ENCODE measurements around the gene AMPH. TPM values are rescaled to one million over a fixed set of nuclear protein-coding genes. Genes with fewer than 3 reads are reported as not detected.

AMPH gene
- total and polyA plus RNA-seq, 2 donors, result 1.3 to 1.4 TPM

DNA sequence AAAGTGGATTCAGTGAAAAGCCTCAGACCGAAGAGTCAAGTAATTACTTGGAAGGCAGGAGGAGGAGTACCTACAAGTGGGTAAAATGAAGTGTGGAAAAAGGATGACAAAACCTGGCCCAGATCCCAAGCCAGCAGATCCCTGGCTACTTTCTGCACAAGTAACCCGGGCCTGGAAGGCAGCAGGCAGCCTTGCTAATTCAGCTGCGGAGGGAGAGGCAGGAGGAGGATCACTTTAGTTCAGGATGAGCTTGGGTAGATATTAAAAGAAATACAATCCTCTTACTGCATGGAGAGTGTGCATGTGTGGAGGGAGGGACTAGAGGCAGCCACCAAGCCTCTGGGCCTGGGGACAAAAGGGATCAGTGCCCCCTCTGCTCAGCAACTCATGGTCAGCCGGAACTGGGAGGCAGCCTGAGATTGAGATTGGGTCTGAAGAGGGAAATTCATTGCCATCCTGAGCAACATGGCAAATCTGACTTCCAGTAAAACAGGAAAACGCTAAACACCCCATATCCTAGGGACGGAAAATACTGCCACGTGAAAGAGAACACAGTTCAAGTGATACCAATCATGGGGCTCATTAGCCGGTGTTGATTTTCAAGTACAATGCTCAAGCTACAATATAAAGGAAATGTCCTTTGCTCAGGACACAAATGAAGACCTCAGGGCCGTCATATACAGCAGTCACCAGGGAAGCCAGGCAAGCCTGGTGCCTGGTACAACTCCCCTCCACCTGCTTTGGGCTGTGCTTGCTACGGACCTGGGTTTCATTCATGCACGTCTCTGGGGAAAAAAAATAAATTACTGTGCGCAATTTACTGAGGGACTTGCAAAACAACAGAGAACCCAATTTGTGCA, 1.3 kb downstream of the AMPH start:
- Histone ChIP-seq H3K9me3 (ENCODE audit: control insufficient read depth in 2 of 2, insufficient read depth in 1 of 2, low read length in 1 of 2) (no peaks in the 10 kb centered on the region), H3K27ac (ENCODE audit: low read depth in 1 of 2, low read length in 1 of 2) (no peak overlapping the region), H3K4me1 (ENCODE audit: control insufficient read depth in 2 of 2, insufficient read depth in 2 of 2, low read length in 2 of 2) (no peaks in the 10 kb centered on the region), H3K36me3 (ENCODE audit: control insufficient read depth in 2 of 2, insufficient read depth in 2 of 2, low read length in 1 of 2) (no peaks in the 10 kb centered on the region), H3K4me3 (ENCODE audit: low read length in 2 of 2) (no peak overlapping the region), H3K27me3 (ENCODE audit: control insufficient read depth in 2 of 2, insufficient read depth in 1 of 2, low read length in 1 of 2) (peaks cover 33 to 47% of the 10 kb centered on the region in 2 donors)
- DNase-seq (ENCODE audit: low read depth in 6 of 9, low spot score in 9 of 9), result no peak
- 72% methylated on average over 12 of the region's 12 CpGs for WGBS

GRCh38 chr7:38628630-38629385, 2.4 kb downstream of the AMPH start:
- no peaks in the 10 kb centered on the region for H3K36me3 ChIP-seq (ENCODE audit: control insufficient read depth in 2 of 2, insufficient read depth in 2 of 2, low read length in 1 of 2)
- H3K4me3 ChIP-seq (ENCODE audit: low read length in 2 of 2), result no peak overlapping the region
- H3K4me1 ChIP-seq (ENCODE audit: control insufficient read depth in 2 of 2, insufficient read depth in 2 of 2, low read length in 2 of 2), result no peaks in the 10 kb centered on the region
- H3K27ac ChIP-seq (ENCODE audit: low read depth in 1 of 2, low read length in 1 of 2), result no peak overlapping the region
- 83% methylated on average over 5 of the region's 5 CpGs for WGBS
- DNase-seq (ENCODE audit: low read depth in 6 of 9, low spot score in 9 of 9), result no peak
- H3K27me3 ChIP-seq (ENCODE audit: control insufficient read depth in 2 of 2, insufficient read depth in 1 of 2, low read length in 1 of 2), result peaks cover 30 to 47% of the 10 kb centered on the region in 2 donors
- no peaks in the 10 kb centered on the region for H3K9me3 ChIP-seq (ENCODE audit: control insufficient read depth in 2 of 2, insufficient read depth in 1 of 2, low read length in 1 of 2)

DNA sequence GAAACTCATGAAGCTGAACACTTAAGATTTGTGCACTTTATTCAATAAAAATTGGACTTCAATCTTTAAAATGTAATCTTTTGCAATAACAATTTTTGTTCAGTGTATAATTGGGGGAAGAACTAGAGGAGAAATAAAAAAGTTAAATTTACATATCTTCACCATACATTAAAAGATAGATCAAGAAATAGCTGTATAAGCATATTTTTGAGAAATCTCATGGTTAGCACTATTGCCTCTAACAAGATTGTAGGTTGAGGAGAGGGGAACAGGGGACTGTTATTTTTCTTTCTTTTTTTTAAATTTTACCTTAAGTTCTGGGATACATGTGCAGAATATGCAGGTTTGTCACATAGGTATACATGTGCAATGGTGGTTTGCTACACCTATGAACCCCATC, 5.3 kb downstream of the AMPH start:
- Histone ChIP-seq H3K4me1 (ENCODE audit: control insufficient read depth in 2 of 2, insufficient read depth in 2 of 2, low read length in 2 of 2) (no peaks in the 10 kb centered on the region), H3K36me3 (ENCODE audit: control insufficient read depth in 2 of 2, insufficient read depth in 2 of 2, low read length in 1 of 2) (no peaks in the 10 kb centered on the region), H3K27me3 (ENCODE audit: control insufficient read depth in 2 of 2, insufficient read depth in 1 of 2, low read length in 1 of 2) (peaks cover 12 to 25% of the 10 kb centered on the region in 2 donors), H3K27ac (ENCODE audit: low read depth in 1 of 2, low read length in 1 of 2) (no peak overlapping the region), H3K9me3 (ENCODE audit: control insufficient read depth in 2 of 2, insufficient read depth in 1 of 2, low read length in 1 of 2) (no peaks in the 10 kb centered on the region), H3K4me3 (ENCODE audit: low read length in 2 of 2) (no peak overlapping the region)
- no peak for DNase-seq (ENCODE audit: low read depth in 6 of 9, low spot score in 9 of 9)

DNA sequence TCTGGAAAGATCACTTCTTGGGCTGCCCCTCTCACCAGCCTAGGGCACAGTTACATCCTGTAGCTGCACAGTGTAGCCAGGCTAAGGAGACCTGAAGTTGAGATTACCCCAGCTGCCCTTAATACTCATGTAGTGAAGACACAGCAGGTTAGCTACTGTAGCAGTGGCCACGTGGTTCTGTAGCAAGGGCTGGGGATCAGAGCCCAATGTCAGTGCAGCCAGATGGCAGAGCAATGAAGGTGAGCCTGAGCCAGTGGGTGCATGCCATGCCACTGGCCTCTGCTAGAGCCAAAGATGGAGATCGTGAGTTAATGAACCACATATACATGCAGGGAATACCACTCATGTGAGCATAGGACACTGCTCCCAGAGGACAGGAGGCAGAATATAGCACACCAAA, 15.5 kb downstream of the AMPH start:
- H3K27ac ChIP-seq (ENCODE audit: low read depth in 1 of 2, low read length in 1 of 2), result no peak overlapping the region
- no peak for DNase-seq (ENCODE audit: low read depth in 6 of 9, low spot score in 9 of 9)
- no peaks in the 10 kb centered on the region for H3K36me3 ChIP-seq (ENCODE audit: control insufficient read depth in 2 of 2, insufficient read depth in 2 of 2, low read length in 1 of 2)
- no peak overlapping the region for H3K4me3 ChIP-seq (ENCODE audit: low read length in 2 of 2)
- H3K9me3 ChIP-seq (ENCODE audit: control insufficient read depth in 2 of 2, insufficient read depth in 1 of 2, low read length in 1 of 2), result no peaks in the 10 kb centered on the region
- H3K4me1 ChIP-seq (ENCODE audit: control insufficient read depth in 2 of 2, insufficient read depth in 2 of 2, low read length in 2 of 2), result no peaks in the 10 kb centered on the region
- WGBS, result 70% methylated on average over 2 of the region's 2 CpGs
- H3K27me3 ChIP-seq (ENCODE audit: control insufficient read depth in 2 of 2, insufficient read depth in 1 of 2, low read length in 1 of 2), result no peaks in the 10 kb centered on the region

GRCh38 chr7:38607466-38607865, 23.7 kb downstream of the AMPH start:
- H3K27ac ChIP-seq (ENCODE audit: low read depth in 1 of 2, low read length in 1 of 2), result no peak overlapping the region
- no peaks in the 10 kb centered on the region for H3K9me3 ChIP-seq (ENCODE audit: control insufficient read depth in 2 of 2, insufficient read depth in 1 of 2, low read length in 1 of 2)
- H3K36me3 ChIP-seq (ENCODE audit: control insufficient read depth in 2 of 2, insufficient read depth in 2 of 2, low read length in 1 of 2), result no peaks in the 10 kb centered on the region
- no peaks in the 10 kb centered on the region for H3K4me1 ChIP-seq (ENCODE audit: control insufficient read depth in 2 of 2, insufficient read depth in 2 of 2, low read length in 2 of 2)
- WGBS, result 95% methylated on average over 2 of the region's 2 CpGs
- DNase-seq (ENCODE audit: low read depth in 6 of 9, low spot score in 9 of 9), result no peak
- H3K4me3 ChIP-seq (ENCODE audit: low read length in 2 of 2), result no peak overlapping the region
- H3K27me3 ChIP-seq (ENCODE audit: control insufficient read depth in 2 of 2, insufficient read depth in 1 of 2, low read length in 1 of 2), result no peaks in the 10 kb centered on the region

DNA sequence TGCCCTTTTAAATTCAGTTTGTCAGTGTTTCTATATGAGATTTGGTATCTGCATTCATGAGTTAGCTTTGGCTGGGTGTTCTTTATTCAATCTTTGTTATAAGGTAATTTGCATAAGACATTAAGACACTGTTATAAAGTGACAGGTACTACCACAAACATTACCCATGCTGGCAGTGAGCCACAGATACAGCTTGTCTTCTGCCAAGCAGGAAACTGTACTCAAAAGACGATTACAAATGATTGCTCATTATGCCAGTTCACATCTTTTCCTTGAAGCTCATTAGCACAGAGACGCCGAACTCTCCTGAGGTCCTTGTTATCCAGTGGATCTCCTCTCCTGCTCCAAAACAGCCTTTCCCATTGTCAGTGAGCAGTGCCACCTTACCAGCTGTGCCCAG, 30.4 kb downstream of the AMPH start:
- Histone ChIP-seq H3K9me3 (ENCODE audit: control insufficient read depth in 2 of 2, insufficient read depth in 1 of 2, low read length in 1 of 2) (no peaks in the 10 kb centered on the region), H3K4me1 (ENCODE audit: control insufficient read depth in 2 of 2, insufficient read depth in 2 of 2, low read length in 2 of 2) (no peaks in the 10 kb centered on the region), H3K27me3 (ENCODE audit: control insufficient read depth in 2 of 2, insufficient read depth in 1 of 2, low read length in 1 of 2) (no peaks in the 10 kb centered on the region), H3K36me3 (ENCODE audit: control insufficient read depth in 2 of 2, insufficient read depth in 2 of 2, low read length in 1 of 2) (no peaks in the 10 kb centered on the region), H3K27ac (ENCODE audit: low read depth in 1 of 2, low read length in 1 of 2) (no peak overlapping the region), H3K4me3 (ENCODE audit: low read length in 2 of 2) (no peak overlapping the region)
- no peak for DNase-seq (ENCODE audit: low read depth in 6 of 9, low spot score in 9 of 9)
- WGBS, result 89% methylated on average over 3 of the region's 3 CpGs

DNA sequence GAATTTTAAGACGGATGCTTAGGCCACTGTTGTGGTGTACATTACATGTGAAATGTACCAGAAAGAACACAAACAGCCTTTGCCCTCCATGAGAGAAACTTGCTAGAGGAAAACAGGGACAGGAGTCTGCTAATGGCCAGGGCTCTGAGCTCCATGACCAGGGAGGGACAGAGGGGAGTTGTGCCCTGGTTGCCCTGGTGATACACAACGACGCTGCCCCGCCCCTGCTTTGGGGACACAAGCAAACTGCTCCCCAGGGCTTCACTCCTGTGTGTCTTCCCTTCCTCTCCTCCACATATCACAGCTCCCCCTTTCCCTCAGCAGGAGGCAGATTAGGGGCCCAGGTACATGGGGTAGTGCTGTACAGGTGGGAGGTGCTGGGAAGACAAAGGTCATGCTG, 36.2 kb downstream of the AMPH start:
- no peak for DNase-seq (ENCODE audit: low read depth in 6 of 9, low spot score in 9 of 9)
- no peak overlapping the region for H3K27ac ChIP-seq (ENCODE audit: low read depth in 1 of 2, low read length in 1 of 2)
- H3K36me3 ChIP-seq (ENCODE audit: control insufficient read depth in 2 of 2, insufficient read depth in 2 of 2, low read length in 1 of 2), result no peaks in the 10 kb centered on the region
- 76% methylated on average over 4 of the region's 4 CpGs for WGBS
- H3K4me1 ChIP-seq (ENCODE audit: control insufficient read depth in 2 of 2, insufficient read depth in 2 of 2, low read length in 2 of 2), result no peaks in the 10 kb centered on the region
- H3K4me3 ChIP-seq (ENCODE audit: low read length in 2 of 2), result no peak overlapping the region
- no peaks in the 10 kb centered on the region for H3K27me3 ChIP-seq (ENCODE audit: control insufficient read depth in 2 of 2, insufficient read depth in 1 of 2, low read length in 1 of 2)
- H3K9me3 ChIP-seq (ENCODE audit: control insufficient read depth in 2 of 2, insufficient read depth in 1 of 2, low read length in 1 of 2), result no peaks in the 10 kb centered on the region

GRCh38 chr7:38592737-38593288, 38.4 kb downstream of the AMPH start:
- Histone ChIP-seq H3K9me3 (ENCODE audit: control insufficient read depth in 2 of 2, insufficient read depth in 1 of 2, low read length in 1 of 2) (no peaks in the 10 kb centered on the region), H3K4me1 (ENCODE audit: control insufficient read depth in 2 of 2, insufficient read depth in 2 of 2, low read length in 2 of 2) (no peaks in the 10 kb centered on the region), H3K27ac (ENCODE audit: low read depth in 1 of 2, low read length in 1 of 2) (no peak overlapping the region), H3K4me3 (ENCODE audit: low read length in 2 of 2) (no peak overlapping the region), H3K36me3 (ENCODE audit: control insufficient read depth in 2 of 2, insufficient read depth in 2 of 2, low read length in 1 of 2) (no peaks in the 10 kb centered on the region), H3K27me3 (ENCODE audit: control insufficient read depth in 2 of 2, insufficient read depth in 1 of 2, low read length in 1 of 2) (no peaks in the 10 kb centered on the region)
- 83% methylated on average over 2 of the region's 2 CpGs for WGBS
- no peak for DNase-seq (ENCODE audit: low read depth in 6 of 9, low spot score in 9 of 9)

All from thymus (tissue), 11 donors.